GM18499 (cell line): ENCODE data around the gene BMERB1.
"Not testable (repeated sequence)": the region's sequence is repeated elsewhere in the genome, so short reads cannot be mapped to it uniquely, and the experiment has no call there.

Experiments
- ATAC-seq: cut with Tn5 transposase; IDR thresholded peaks from one replicate; pipeline ENCODE4 v1.9.1; 2021; ENCODE audit warnings: moderate number of reproducible peaks; ENCODE audit not compliant: insufficient read depth, unreplicated experiment

Gene BMERB1

DNA sequence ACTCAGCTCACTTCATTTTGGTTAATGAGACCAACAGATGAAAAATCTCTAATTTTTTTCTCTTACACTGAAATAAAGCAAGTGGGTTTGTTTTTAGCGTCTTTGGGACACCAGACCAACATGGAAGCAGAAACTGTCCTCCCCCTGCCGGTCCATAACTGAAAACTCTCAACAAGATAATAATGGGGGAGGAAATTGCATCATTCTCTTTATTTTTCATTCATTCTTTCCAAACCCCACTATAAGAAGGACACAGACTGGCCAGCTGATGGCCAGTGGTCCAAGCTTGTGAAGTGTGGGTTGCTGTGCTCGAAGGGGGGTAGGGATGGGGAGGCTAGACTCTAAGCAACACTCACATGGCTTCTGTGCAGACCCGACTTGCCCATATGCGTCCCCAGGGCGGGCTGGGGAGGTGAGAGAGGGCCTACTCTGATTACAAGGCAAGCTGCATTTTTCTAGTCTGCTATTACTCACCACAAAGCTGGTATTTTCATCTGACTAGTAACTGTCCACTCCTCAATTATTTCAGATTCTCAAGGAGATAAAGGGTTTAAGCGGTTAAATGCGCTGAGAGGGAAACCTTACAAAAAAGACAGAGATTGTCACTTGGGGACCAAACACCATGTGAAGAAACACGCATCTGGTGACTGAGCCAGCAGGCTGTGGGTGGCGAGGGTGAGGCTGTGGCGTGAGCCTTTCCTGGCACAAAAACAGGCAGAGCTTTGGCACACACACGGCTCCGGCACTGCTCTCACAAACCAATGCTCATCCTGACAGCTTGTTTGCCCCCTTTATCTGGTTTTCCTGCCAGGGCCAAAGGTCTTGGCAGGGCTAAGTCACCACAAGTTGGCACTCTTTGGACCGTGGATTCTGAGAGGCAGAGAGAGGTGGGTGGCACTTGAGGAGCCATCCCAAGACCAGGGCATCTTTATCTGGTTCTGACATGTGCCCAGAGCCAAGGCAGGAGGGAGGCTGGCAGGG, 170.4 kb downstream of the BMERB1 start:
- ATAC-seq, result no peak

GRCh38 chr16:15605839-15606517, 171.6 kb downstream of the BMERB1 start:
- no peak for ATAC-seq

DNA sequence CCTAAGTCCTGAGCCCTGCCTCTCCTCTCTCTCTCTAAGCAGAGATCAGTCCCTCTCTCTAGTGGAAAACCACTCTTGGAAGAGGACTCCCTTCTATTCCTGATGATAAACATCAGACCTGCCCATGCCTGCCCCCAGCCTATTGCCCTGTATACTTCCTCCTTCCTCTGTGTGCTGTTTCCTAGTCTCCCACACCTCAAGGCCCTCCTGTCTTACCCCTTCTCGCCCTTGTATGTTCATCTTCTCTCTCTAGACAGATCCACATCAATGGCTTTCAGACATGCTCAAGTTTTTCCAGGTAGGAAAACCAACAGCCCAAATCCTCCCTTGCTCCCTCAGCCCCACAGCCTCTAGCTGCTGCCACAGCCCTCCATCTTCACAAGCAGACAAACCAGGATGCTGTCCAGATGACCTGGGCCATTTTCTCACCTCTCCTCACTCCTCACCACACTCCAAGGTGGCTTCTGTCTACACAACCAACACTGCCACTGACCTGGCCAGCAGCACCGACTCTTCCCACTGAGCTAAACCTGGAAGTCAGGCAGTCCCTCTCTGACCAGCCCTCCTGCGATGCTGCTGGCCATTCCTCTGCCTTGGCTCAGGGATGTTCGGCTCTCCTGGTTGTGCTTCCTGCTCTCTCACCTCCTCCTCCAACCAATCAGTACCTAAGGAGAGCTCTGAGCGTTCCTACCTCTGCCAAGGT, 172.3 kb downstream of the BMERB1 start:
- ATAC-seq, result no peak

DNA sequence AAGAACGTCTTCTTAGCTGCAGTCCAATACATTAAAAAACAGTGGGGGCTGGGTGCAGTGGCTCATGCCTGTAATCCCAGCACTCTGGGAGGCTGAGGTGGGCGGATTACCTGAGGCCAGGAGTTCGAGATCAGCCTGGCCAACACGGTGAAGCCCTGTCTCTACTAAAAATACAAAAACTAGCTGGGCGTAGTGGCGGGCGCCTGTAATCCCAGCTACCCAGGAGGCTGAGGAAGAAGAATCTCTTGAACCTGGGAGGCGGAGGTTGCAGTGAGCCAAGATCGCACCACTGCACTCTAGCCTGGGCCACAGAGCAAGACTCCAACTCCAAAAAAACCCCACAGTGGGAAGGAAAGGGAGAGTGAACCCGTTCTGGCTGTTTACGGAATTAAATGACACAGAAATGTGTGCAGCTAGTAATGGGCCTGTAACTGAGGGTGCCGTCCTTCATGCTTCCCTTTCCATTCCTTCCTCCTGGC, 172.9 kb downstream of the BMERB1 start:
- ATAC-seq, result not testable (repeated sequence)

- ATAC-seq, result no peak
Observed at GRCh38 chr16:15607700-15608396, 173.5 kb downstream of the BMERB1 start.

GRCh38 chr16:15608398-15609285, 174.3 kb downstream of the BMERB1 start:
- ATAC-seq, result no peak

GRCh38 chr16:15609286-15609649, 174.9 kb downstream of the BMERB1 start:
- no peak for ATAC-seq

- ATAC-seq, result no peak
Observed at GRCh38 chr16:15610369-15610871, 176.0 kb downstream of the BMERB1 start.

GRCh38 chr16:15611610-15612009, 177.2 kb downstream of the BMERB1 start:
- no peak for ATAC-seq

- no peak for ATAC-seq
Observed at GRCh38 chr16:15613676-15614075, 179.3 kb downstream of the BMERB1 start.

DNA sequence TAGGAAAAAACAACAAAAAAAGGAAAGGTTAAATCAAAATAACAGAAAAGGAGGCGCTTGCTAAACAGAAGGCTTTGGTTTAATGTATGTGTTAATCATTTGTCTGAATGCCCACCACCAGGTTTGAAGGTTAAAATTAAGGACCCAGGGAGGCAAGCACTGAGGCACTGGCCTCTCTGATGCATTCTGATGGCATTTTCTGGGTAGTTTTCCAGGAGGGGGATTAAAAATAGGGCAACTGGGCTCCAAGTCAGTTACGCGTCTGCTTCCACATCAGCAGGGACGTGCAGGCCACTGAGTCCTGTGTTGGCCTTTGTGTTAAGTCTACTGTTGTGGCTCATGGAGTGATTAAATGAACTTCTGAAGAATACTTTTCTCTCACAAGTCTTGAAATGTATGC, 181.6 kb downstream of the BMERB1 start:
- no peak for ATAC-seq

DNA sequence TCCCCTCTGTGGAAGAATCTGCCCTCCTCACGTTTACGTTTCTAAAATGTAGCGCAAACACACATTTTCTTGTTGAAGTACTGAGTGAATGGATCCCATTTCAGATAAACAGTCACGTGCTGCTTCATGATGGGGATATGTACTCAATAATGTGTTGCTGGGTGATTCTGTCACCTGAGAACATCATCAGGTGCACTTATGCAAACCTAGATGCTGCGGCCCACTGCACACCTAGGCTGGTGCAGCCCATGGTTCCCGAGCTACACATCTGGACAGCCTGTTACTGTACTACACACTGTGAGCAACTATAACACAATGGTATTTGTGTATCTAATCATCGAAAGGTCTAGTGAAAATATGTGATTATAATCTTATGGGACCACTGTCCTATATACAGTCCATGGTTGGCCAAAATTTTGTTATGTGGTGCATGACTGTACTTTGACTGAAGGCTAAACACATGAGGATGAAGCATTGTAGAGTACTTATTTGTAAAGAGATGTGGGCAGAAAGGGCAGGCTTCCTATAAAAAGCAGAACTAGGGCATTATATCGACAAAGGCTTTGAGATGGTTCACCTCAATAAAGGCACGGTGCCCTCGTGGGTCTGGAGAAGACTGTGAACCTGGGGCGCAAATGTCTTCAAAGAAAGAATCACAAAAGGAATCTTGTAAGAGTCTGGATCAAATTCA, 182.2 kb downstream of the BMERB1 start:
- ATAC-seq, result no peak

DNA sequence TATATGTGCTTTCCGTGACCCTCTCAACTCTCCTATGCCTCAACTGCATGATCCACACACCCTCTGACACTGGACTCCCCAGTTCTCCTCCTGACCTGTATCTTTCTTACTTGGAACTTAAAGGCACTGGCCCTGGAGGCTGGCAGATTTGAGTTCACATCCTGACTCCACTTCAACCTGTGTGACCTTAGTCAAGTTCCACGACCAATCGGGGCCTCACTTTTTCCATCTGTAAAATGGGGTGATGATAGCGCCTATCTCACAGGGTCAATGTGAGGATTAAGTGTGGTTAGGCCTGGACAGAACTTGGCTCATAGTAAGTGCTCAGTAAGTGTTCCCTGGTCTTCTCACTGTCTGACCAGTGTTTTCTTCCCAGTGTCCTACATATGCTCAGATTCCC, 183.5 kb downstream of the BMERB1 start:
- ATAC-seq, result no peak

DNA sequence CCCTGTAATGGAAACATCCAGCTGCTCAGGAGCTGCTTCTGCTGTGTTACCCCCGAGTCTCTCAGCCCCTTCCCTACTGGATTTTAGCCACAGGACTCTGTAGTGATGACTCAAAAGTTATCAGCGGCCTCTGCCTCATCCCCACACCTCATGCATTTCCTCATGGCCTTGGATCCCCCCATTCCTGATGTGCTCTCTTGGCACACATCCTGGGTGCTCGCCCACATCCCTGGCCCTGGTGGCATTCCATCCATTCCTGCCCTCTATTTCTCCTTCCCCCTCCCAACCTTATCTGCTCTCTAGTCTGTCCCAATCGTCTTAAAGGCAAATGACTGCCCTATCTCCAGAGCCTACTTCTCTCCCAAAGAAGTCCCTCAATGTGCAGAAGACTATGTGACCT, 184.0 kb downstream of the BMERB1 start:
- no peak for ATAC-seq

DNA sequence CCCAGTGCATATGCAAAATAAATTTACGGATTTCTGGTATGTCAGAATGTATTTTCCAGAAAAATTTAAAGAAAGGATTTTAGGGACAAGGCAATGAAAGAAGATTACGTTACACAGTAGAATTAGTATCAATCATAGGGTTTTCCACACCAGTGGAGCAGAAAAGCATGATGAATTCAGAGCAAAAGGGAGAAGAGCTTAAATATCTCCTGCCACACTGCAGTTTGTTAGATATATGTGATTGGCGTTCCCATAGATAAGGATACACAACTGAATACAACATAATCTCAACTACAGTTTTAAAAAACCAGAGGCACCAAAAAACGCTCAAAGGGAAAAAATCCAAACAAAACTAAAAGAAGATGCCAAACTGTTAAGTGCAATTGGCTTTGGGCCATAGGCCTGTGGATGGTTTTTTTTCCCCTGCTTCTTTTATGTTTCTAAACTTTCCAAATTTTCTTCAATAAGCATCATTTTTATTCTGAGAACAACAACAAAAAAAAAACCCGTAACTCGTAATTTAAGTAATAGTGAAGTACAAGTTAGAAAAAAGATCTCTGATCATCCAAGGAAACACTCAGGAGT, 186.3 kb downstream of the BMERB1 start:
- ATAC-seq, result no peak

GRCh38 chr16:15621456-15621855, 187.1 kb downstream of the BMERB1 start:
- no peak for ATAC-seq

GRCh38 chr16:15621889-15622288, 187.5 kb downstream of the BMERB1 start:
- no peak for ATAC-seq

- ATAC-seq, result no peak
Observed at GRCh38 chr16:15631730-15632409, 197.5 kb downstream of the BMERB1 start.
